SU-DHL-6 (cell line): ENCODE data around the gene RNF157.

Experiments
- CTCF ChIP-seq: fragments of 200-600 bp; sonication (generic); IDR thresholded peaks from one replicate; pipeline ENCODE4 v1.5.1; 2017; ENCODE audit warnings: antibody characterized with exemption, mild to moderate bottlenecking, low read length, moderate library complexity; ENCODE audit not compliant: insufficient read depth, poor library complexity, severe bottlenecking
- EZH2phosphoT487 ChIP-seq: fragments of 200-600 bp; sonication (generic), shearing (Covaris generic); conservative IDR thresholded peaks from 2 replicates; pipeline ENCODE4 v1.6.1; 2018; ENCODE audit warnings: mild to moderate bottlenecking, antibody characterized with exemption, low read length, moderate library complexity, mixed read lengths

- no peak for TF ChIP-seq EZH2phosphoT487
- TF ChIP-seq CTCF, result no peak
Measured at GRCh38 chr17:76233588-76234353, 6.5 kb downstream of the RNF157 start.
